ENCODE results near the gene MRPL36.

- no peak for TF ChIP-seq CTCF (IDR thresholded peaks at IDR 0.05; ENCODE audit: low read length)
- no peak for TF ChIP-seq EZH2 (optimal IDR thresholded peaks at IDR 0.05; ENCODE audit: low read depth, low read length)
These were observed 8.0 kb upstream of the MRPL36 start for GRCh38 chr5:1807451-1808185.
